IPS-NIHi7 (cell line): Measurements from ENCODE around the gene ST6GALNAC2.

Source experiments
- DNase-seq: peaks from one replicate; pipeline ENCODE4 v3.0.0; 2012; ENCODE audit warnings: mixed read lengths; ENCODE audit errors: extremely low spot score

Gene ST6GALNAC2

DNA sequence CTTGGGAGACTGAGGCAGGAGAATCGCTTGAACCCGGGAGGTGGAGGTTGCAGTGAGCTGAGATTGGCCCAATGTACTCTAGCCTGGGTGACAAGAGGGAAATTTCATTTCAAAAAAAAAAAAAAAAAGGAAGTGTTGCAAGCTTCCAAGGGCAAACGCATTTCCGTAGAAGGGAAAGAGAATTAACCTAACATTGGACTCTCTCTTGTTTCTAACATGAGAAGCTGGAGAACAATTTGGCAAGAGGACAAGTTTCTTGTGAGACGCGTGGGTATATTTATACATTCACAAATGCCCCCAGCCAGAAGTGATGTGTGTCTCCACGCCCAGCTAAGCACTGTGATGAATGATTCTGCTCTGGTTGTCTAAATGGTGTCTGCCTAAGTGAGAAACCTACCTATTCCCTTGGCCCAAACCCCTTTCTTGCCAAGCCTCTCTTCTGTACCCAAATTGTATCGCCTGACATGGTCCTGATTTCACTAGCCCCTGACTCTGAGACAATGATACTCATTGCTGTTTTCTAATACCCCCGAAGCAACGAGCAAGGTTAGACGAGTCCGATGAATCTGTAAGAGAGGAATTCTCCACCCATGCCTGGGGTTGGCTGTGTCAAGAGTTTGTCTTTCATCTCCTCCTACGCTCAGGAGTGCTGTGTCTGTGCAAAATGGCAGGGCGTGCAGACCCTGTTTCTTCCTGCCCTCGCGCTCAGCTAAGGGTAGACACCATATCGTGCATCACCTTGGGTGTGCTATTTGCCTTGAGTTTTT is 14.2 kb upstream of the ST6GALNAC2 start:
- no peak for DNase-seq

DNA sequence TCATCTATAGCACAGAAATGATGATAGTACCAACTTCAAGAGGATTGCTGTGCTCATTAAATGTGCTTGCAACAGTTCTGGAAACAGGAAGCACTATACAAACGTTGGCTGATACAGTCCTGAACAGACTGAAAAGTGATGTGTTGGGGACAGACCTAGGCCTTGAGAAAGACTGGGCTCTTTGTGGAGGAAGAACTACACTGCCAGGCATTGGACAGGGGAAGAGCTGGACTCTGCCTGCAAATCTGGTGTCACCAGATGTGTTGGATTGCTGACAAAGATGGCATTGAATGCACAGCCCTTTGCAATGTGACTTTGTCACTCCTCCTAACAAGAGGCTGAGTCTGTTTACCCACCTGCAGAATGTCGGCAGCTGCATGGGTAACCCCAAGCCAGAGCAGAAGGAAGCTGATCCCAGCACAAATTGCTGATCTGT is 12.4 kb upstream of the ST6GALNAC2 start:
- DNase-seq, result no peak

DNA sequence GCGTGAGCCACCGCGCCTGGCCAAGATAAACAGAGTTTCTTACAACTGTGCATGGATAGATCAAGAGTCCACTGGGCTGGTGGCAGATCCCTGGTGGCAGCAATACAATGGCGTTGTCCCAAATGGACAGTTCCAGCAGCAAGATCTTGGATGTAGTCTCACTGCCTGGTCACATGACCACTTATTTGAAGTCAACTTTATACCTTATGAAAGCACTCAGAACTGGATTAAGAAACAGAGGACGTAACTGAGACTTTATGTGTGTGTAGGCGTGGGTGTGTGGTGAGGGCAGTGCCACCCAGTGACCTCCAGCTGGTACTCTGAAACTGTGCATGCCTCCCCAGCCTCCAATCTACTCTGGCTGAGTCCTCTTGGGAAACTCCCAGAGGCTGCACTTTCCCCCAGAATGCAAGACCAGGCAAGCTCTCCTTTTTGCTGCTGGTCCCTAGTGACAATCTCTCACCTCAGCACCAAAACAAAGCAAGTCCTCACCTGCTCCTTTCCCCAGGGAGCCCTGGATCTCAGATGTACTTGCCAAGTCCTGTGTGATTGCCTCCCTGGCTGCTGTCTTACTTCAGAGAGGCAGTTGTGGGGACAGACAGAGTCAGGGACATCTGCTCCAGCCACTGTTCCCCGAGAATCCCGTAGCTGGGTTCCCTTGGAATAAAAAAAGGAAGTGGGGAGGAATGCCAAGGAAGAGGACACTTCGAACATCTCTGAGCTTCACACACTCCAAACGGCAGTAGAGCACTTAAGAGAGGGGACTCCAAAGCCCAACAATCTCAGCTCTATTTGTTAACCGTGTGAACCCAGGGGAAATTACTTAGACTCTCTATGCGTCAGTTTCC is 11.7 kb upstream of the ST6GALNAC2 start:
- DNase-seq, result no peak

DNA sequence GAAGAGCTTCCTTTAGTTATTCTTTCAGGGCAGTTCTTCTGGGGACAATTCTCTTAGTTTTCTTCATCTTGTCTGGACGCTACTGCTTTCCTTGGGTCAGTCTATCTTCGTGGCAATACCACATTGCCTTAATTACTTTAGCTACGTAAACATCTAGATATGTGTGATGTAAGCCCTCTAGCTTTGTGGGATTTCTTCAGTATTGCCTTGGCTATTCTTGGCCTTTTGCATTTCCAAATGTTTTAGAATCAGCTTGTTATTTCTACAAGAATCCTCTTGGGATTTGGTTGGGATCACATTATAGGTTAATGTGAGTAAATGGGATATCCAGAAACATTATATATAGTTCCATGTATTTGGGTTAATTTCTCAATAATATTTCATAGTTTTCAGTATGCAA is 9.0 kb upstream of the ST6GALNAC2 start:
- no peak for DNase-seq

DNA sequence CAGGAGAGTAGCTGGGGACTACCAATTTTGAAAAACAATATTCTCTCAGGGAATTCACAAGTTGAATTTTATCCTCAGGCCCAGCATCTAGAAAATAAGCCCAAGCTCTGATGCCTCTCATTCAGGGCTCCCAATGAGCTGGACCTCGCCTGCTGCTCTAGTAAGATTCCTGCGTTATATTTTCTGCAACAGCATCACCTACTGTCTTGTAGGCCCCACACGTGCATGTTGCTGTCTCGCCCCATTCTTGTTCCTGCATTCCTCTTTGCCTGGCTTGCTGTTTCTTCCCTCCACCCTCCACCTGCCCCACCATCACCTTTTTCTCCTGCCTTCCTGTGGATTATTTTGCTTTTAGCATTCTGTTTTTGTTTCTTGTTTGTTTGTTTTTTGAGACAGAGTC is 8.3 kb upstream of the ST6GALNAC2 start:
- DNase-seq, result no peak

DNA sequence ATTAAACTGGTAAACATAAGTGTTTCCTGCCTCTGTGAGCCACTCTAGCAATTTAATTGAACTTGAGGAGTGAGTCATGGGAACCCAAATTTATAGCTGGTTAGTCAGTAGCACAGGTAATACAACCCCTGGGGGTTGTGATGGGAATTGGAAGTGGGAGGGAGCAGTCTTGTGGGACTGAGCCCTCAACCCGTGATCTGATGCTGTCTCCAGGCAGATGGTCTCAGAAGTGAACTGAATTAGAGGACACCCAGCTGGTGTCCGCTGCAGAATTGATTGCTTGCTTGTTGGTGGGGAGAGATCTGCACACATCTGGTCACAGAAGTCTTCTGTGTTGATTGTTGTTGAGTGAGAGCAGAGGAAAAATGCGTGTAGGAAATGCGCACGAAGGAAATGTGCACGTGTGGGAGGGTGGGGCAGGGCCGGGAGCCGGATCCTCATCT is 7.7 kb upstream of the ST6GALNAC2 start:
- DNase-seq, result no peak

DNA sequence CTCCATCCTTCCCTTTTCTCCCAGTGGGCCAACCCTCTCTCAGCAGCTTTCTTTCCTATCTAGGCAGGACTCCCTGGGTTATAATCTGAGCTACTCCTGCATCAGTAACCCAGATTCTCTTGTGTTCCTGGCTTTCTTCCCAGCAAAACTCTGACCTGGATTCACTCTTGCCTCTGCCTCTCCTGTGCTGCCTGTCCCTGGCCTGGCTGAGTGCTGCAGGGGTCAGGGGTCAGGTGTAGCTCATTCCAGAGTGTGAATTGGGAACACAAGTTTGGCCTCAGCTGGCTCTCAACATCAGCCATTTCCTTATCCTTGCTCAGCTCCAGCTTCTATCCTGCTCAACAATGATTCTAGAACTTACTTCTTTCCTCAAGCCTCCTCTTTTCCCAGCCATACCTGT is 2.5 kb upstream of the ST6GALNAC2 start:
- DNase-seq, result no peak

DNA sequence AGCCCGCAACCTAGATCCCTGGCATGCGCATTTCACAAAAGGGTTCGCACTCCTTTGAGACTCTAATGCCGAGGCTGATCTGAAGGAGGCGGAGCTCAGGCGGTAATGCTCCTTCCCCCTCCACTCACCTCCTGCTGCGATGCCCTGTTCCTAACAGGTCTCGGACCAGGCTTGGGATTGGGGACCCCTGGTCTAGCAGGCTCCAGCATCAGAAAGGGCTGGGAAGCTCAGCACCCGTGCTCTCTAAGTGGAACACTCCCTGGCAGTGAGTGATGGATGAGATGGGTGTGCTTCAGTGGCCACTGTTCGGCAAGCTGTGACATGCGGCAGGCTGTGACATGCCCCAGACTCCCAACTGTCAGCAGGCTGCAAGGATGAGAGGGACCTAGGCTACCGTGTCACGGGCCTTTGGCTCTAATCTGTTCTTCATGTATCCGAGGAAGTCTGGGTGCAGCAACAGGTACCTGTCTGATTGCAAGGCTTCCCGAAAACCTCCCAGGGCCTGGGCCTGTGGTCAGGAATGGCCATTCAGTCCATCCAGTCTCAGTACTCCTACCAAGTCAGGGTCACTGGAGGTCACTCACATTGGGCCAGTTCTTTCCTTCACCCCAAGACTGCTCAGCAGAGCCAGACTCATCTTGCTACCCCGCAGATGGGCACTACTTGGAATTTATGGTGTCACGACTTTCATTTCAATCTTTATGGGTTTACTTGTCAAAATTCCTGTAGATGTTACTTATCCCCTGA is 1.3 kb upstream of the ST6GALNAC2 start:
- no peak for DNase-seq

DNA sequence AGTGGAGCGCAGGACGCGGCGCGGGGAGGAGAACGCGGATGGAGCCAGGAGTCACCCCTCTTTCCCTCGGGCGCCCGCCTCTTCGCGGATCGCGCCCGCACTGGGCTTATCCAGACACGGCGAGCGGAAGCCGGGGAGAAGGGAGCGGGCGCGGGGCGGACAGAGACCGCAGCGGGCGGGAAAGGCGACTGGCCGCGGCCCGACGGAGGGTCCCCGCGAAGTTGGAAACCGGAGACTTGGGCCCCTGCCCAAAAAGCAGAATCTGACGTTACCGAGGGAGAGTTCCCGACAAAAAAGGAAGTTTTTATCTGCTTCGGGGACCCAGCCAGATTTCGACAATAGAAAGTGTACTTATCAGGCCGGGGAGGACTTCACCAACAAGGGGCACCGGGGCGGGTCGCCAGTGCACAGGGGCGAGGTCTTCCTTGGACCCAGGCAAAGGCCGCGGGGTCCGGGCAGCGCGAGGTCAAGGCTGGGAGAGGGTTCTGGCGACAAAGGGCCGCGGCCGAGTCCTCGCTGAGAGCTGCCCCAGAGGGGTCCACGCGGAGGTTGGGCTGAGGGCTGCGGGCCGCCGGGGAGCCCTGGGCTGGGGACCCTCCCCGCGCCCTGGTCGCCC is 519 bp downstream of the ST6GALNAC2 start:
- DNase-seq, result no peak

DNA sequence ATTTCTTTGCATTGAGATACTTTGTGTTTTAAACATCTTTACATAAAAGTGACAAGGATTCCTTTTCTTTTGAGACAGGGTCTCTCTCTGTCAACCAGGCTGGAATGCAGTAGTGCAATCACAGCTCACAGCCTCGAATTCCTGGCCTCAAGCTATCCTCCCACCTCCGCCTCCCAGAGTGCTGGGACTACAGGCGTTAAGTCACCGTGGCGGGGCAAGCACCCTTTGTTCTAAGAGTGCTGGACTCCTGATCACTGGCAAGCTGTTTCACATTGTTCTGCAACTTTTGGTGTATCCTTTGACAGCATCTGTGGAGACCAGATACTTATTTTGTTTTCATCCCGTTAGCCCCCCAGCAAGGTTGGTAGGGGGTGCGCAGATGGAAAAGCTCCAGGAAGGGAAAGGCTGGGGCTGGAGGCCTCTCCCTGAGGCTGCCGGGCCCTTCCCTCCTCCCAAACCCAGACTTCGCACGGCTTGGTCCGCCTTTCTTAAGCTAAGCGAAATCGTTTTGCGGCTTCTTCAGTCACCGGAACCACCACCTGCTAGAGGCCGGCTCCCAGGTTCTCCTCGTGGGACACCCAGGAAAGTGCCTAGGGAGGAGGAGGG is 1.1 kb downstream of the ST6GALNAC2 start:
- peak; percentile 31 for DNase-seq

DNA sequence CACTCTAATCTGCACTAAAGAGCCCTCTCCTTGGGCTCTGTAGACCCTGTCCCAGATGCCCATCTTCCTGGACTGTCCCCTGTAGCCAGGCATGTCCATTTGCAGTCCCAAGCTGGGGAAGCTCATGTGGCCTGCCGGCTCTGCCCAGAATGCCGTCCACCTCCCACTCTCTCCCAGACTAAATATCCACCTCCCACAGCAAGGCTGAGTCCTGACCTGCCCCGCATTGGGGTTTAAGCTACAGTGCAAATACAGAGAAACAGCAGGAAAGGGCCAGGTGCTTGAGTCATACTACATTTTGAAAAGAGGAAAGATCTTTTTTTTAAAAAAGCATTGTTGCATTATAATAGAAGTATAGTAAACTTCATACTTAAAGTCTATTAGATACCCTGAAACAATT is 3.0 kb downstream of the ST6GALNAC2 start:
- no peak for DNase-seq

DNA sequence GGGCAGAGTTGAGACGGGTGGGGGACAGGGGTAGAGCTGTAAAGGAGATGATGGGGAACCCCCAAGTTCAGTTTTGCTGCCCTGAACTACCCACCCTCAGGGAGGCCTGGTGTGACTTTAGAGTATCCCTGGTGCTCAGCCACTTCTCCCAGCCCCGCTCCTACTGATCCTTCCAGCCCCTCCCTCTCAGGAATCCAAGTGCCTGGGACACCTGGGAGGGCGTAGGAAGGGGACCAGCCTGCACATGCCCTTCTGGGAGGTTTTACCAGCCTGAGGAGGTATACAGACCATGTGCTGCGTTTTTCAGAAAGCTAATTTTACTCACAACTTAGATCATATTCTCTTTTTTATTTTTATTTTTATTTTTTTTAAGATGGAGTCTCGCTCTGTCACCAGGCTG is 4.1 kb downstream of the ST6GALNAC2 start:
- DNase-seq, result no peak

DNA sequence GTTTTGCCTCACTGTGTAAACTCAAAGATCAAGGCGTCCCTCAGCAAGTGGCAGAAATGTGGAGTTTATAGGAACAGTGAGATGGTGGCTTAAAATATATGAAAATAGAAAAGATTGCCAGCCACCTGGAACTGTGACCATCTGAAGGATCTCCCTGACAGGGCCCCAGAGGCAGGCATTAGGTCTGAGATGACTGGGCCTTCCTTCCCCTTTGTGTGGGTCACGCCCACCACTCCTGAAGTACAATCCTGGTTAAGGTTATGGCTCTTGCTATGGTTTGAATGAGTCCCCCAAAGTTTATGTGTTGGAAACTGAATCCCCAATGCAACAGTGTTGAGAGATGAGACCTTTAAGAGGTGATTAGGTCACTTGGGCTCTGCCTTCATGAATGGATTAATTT is 6.4 kb downstream of the ST6GALNAC2 start:
- no peak for DNase-seq

DNA sequence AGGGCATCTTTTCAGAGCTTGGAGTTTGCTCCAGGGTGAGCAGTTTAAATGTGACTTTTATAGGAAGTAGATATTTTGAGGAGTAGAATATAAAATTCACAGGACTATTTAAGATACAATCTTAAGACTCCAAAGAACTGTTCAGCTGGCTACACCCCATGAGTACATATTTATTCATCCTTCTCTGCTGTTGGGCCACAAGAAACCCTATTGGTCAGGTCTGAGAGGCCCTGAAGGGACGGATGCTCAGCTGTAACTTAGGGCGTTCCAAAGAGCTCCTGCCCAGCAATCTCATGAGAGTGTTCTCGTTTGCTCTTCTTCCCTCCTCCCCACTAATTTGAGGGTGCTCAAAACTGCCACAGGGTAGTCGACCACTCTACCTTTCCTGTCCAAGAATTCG is 7.3 kb downstream of the ST6GALNAC2 start:
- no peak for DNase-seq

DNA sequence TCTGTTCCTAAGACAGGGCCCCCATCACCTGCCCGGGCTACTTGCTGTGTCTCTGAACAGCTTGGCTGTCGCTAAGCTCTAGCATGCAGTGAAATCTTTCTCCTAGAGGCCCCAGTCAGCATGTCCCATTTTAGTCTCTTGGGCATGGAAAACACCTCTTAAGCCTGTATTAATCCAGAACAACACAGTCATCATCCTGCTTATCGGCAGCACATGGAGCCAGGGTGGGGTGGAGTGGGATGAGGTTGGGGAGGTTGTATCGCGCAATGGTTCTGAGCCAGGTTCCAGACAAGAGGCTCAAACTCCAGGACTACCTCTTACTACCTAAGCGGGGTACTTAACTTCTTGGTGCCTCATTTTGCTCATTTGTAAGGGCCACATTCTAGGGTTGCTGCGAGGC is 7.8 kb downstream of the ST6GALNAC2 start:
- no peak for DNase-seq

DNA sequence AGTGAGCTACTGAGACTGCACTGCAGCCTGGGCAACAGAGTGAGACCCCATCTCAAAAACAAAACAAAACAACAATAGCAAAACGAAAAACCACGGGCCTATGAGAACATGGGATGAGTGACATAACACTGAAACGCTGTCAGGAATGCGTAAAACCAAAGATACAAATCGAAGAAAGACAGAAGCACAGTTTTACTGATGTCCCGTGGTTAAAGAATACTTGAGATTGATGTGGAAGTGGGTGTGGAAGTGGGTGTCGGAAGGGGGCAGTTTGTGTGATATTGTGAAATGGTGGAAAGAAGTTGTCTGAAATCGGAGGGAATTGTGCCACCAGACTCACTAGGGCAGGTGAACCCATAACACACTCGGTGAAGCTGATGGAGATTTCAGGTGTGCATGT is 9.5 kb downstream of the ST6GALNAC2 start:
- no peak for DNase-seq

DNA sequence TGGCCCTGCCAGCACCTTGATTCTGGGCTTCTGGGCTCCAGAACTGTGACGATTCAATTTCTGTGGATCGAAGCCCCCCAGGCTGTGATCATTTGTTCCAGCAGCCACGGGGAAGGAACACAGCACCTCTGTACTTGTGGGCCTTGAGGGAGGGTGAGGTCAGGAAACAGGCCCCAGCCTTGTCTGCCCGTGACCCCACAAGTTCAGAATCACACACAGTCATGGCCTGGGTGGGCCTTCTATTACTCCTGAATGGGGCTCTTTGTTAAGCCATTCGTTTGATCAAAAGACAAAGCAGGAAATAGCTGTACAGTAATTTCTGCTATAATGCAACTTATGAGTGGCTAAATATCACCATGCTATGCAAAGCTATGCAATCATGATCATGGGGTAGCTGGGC is 10.1 kb downstream of the ST6GALNAC2 start:
- DNase-seq, result no peak

DNA sequence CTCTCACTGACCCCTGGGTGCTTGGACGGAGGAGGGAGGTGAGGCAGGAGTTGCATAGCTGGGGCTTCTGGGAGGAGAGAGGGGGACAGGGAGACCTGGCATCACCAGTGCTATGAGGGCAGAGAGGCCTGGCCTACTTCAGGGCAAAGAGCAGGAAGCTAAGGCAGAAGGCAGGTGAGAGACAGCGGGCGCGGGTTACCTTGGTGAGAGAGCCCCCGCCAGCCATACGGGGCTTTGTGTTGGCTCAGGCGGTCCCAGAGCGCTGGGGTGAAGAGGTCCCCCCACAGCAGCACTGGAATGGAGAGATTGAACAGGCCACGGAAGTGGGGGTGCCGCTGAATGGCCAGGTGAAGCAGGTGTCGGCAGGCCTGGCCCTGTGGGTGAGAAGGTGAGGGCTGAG is 11.5 kb downstream of the ST6GALNAC2 start:
- DNase-seq, result no peak

DNA sequence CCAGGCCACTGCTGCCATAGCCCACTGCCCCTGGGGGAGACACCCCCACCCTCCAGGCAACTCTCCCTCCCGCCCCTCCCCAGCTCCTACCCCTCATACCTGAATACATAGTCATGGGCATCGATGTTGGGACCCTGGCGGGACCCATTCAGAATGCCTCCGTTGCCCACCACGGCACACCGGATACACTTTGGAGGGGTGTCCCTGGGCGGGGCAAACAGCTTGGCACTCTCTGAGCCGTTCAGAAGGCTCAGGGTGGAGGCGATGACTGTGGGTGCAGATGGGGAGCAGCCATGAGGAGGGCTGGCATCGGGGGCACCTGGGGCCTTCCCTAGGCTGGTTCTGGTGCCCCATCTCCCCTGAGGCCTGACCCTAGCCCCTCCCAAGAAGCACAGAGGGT is 12.6 kb downstream of the ST6GALNAC2 start:
- DNase-seq, result no peak

DNA sequence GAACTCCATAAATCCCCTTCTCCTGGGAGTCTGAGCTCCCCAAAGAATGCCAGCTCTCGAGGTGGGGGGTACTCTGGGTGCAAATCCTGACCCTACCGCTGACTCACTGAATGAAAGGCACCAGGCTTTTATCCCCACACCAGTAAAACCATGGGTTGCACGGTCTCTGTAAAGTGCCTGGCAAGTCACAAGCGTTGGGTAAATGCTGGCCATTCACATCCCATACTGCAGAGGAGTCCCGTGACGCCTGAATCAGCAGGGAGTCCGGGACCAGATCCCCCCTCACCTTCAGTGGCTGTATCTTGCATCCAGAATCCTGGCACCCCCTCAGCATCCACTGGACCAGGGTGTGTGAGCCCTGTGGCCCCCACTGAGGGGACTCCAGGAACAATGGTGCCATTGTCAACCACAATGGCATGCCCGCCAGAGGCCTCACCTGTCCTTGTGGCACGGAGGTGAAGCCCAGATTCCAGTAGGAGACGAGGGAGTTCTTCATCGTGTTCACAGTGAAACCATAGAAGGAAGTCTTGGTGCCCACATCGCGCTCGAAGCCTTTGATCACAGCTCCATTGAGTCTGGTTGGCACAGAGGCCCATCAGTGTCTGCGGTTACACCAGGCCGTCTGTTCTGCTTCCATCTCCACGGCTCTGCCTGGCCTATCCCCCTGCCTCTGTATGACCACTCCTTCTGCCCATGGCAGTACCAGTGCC is 13.3 kb downstream of the ST6GALNAC2 start:
- no peak for DNase-seq
